ENCODE results near the gene RERE.
"Not testable (repeated sequence)": the region's sequence is repeated elsewhere in the genome, so short reads cannot be mapped to it uniquely, and the experiment has no call there.

The RERE gene

GRCh38 chr1:8631163-8631562 lies 186.3 kb downstream of the RERE start:
- DNase-seq: no peak

GRCh38 chr1:8629241-8630091 lies 188.0 kb downstream of the RERE start:
- peak; percentile 65 for DNase-seq

- no peak for DNase-seq
Observed at GRCh38 chr1:8628606-8629005, 188.8 kb downstream of the RERE start.

GRCh38 chr1:8627728-8628127 lies 189.7 kb downstream of the RERE start:
- DNase-seq: no peak

GRCh38 chr1:8625981-8626898 lies 191.2 kb downstream of the RERE start:
- DNase-seq: no peak

- DNase-seq: no peak
Observed at GRCh38 chr1:8625491-8625890, 191.9 kb downstream of the RERE start.

- not testable (repeated sequence) for DNase-seq
Observed at GRCh38 chr1:8623651-8624192, 193.7 kb downstream of the RERE start.

- not testable (repeated sequence) for DNase-seq
Observed at GRCh38 chr1:8621785-8622348, 195.6 kb downstream of the RERE start.

GRCh38 chr1:8621034-8621582 lies 196.3 kb downstream of the RERE start:
- DNase-seq: not testable (repeated sequence)

GRCh38 chr1:8619917-8620502 lies 197.4 kb downstream of the RERE start:
- DNase-seq: peak; percentile 80

GRCh38 chr1:8619419-8619818 lies 198.0 kb downstream of the RERE start:
- not testable (repeated sequence) for DNase-seq

- DNase-seq: not testable (repeated sequence)
Observed at GRCh38 chr1:8616791-8617190, 200.6 kb downstream of the RERE start.

GRCh38 chr1:8611634-8612515 lies 205.6 kb downstream of the RERE start:
- DNase-seq: not testable (repeated sequence)

GRCh38 chr1:8607906-8608305 lies 209.5 kb downstream of the RERE start:
- no peak for DNase-seq

- DNase-seq: no peak
Observed at GRCh38 chr1:8604041-8604945, 213.1 kb downstream of the RERE start.

- no peak for DNase-seq
Observed at GRCh38 chr1:8603220-8603616, 214.2 kb downstream of the RERE start.

- DNase-seq: no peak
Observed at GRCh38 chr1:8602471-8603219, 214.8 kb downstream of the RERE start.

- DNase-seq: no peak
Observed at GRCh38 chr1:8600336-8600735, 217.1 kb downstream of the RERE start.

- no peak for DNase-seq
Observed at GRCh38 chr1:8599646-8600212, 217.7 kb downstream of the RERE start.
